NCI-H345 (cell line): ENCODE measurements around the gene TANC1.
A peak's percentile ranks its signal among the peaks of the same experiment; 100 is the strongest.
"Not testable (repeated sequence)": the region's sequence is repeated elsewhere in the genome, so short reads cannot be mapped to it uniquely, and the experiment has no call there.

Experiments
- DNase-seq: peaks from one replicate; lab custom pipeline; 2025; lab: John Stamatoyannopoulos, UW

Gene TANC1

GRCh38 chr2:159089543-159089942 lies 121.1 kb downstream of the TANC1 start:
- DNase-seq: no peak

DNA sequence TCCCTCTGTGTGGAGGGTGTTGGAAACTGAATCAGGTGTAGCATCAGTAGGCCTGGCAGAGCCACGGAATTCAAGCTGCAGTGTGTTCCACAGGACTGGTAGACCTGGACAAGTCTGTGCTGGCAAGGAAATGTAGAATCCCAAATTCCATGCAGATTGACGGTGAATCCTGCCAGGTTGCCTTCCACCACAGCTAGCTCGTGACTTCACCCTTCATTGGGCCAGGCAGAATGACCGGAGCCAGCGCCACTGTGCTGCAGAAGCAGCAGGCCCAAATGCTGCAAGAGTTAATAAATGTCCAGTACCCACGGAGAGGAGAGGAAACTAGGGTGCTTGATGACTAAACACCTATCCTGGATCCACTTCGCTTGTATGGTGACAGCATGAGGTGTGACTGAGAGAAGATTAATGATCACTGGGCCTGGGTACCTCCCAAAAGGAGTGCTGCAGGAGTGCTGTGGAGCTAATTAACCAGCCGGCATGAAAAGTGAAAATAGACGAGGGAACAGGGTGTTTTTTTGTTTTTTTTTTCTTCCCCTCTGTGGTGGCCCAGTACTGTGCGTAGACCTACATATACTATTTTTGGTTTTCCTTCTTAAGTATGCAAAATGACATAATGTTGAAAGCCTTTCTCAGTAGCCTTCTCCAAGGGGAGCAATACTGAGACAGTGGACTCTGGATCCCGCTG lies 122.2 kb downstream of the TANC1 start:
- DNase-seq: no peak

DNA sequence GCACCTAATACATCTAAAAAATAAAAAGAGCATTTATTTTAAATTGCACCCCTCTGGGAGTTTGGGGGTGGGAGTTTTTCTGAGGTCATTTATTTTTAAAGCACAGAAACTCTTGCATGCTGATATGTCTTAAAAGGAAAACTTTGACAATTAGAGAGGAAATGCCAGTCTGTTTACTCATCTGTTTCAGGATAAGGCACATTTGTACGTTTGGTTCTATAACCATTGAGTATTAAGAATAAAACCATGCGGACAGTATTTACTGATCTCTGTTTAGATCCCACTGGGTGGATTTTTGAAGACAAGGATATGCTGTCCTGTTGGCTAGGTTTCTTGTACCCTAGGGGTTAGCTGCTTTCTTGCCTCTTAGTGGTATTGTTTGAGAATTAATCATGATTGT lies 122.9 kb downstream of the TANC1 start:
- DNase-seq: no peak

- no peak for DNase-seq
These were observed 123.5 kb downstream of the TANC1 start for GRCh38 chr2:159091976-159092375.

DNA sequence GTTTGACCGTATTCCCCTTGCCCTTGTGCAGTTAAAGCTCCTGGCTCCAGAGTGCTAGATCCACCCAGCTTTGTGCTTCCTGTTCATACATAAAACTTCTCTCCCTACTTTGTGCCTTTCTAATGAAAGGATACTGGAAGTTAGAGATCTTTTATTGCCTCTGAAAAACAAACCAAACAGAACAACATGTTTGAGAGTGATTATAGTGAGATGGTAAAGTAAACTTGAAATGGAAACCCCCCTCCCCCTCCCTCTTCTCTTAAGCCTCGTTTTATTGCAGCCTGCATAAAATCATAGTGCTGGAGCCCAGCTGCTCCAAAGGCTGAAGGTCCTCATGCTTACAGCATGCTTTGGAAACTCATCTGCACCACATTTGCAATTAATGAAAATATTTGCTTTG lies 125.1 kb downstream of the TANC1 start:
- DNase-seq: peak; percentile 50

GRCh38 chr2:159094173-159094737 lies 125.8 kb downstream of the TANC1 start:
- no peak for DNase-seq

GRCh38 chr2:159095813-159096212 lies 127.4 kb downstream of the TANC1 start:
- DNase-seq: no peak

- DNase-seq: not testable (repeated sequence)
These were observed 127.9 kb downstream of the TANC1 start for GRCh38 chr2:159096302-159096855.

GRCh38 chr2:159096901-159097300 lies 128.5 kb downstream of the TANC1 start:
- no peak for DNase-seq

- peak; percentile 24 for DNase-seq
These were observed 129.9 kb downstream of the TANC1 start for GRCh38 chr2:159098361-159098760.

DNA sequence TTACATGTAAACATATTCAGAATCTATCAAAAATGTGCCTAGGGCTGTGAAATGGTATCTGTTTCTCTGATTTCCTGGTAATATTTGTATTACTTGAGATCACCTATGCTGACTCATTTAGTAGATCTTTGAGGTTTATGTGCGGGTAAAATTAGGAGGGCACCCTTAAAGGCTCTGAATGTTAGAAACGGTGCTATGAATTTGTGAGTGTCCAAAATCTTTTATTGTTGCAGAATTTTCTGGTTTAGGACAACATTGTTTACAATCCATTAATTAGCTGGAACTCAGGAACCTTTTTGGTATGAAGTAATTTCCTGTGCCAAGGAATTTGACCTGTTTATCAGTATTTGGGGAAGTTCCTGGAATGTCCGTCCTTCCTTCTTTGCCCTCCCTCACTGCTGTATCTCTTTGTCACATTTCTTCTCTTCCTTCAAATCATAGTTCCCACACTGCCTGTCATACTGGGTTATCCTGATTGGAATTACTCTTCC lies 130.5 kb downstream of the TANC1 start:
- no peak for DNase-seq

DNA sequence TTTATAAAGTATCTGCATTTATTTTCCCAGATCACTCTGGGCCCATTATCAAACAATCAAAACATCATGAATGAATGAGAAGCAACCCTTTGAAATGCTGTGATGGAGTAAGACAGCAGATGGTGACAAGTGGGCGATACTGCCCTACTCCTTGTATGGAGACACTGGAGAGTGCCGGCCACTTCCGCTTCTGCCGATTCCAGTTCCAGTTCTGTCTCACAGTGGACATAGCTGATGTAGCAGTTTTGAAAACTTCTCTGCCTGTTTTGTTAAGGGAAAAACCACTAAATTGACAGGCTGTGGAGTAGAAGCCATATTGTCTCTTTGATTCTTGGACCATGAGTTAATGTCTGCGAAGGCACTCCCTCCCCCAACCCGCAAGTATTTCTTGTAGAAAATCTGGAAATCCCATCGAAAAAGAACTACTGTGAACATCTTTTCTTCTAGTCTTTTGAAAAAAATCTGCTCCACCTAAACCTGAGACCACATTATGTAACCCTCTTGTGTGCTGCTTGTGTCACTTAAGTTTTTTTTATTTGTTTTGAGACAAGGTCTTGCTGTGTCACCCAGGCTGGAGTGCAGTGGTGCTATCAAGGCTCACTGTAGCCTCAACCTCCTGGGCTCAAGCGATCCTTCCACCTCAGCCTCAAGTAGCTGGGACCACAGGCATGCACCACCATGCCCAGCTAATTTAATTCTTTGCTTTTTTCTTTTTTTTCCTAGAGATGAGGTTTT lies 133.5 kb downstream of the TANC1 start:
- DNase-seq: no peak

- no peak for DNase-seq
These were observed 135.0 kb downstream of the TANC1 start for GRCh38 chr2:159103411-159103810.

DNA sequence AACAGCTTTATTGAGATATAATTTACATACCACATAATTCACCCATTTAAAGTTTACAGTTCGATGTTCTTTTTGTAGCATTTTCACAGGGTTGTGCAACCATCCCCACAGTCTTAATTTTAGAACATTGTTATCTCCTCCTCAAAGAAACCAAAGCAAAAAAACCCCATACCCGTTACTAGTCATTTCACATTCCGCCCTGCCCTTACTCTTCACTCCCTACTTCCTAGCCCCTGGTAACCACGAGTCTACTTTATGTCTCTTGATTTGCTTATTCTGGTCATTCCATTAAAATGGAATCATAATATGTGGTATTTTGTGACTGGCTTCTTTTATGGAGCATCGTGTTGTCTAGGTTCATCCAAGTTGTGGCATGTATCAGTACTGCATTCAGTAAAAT lies 137.7 kb downstream of the TANC1 start:
- no peak for DNase-seq

DNA sequence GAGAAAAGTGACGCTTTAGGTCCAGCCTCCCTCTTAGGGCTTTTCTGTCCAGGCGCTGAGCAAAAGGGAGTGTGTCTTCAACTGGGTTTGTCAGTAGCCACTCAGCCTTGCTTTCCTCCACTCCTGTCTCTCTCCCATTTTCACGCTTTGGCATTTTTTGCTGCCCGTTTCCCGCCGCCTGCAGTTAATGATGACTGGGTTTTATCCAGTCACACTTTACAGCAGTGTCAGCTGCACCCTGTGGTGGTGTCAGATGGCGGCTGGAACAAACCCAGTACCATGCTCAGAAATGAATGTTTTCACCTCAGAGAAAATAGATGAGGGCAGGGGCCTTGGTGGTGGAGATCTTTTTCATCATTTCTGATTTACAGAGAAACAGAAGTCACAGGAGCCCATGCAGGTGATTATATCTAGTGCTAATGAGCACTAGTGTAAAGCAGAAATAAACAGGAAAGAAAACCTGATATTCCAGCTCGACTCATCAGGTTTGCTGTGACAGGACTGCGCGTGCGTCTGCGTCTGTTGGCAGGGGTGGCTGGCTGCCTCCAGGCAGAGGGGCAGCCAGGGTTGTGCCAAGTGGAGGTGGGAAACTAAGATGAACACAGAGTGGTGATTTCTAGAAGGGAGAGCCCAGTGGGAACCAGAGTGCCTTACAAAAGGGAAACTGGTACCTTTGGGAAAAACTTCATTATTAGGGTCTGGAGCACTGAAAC lies 139.9 kb downstream of the TANC1 start:
- DNase-seq: no peak

GRCh38 chr2:159109517-159109916 lies 141.1 kb downstream of the TANC1 start:
- no peak for DNase-seq

DNA sequence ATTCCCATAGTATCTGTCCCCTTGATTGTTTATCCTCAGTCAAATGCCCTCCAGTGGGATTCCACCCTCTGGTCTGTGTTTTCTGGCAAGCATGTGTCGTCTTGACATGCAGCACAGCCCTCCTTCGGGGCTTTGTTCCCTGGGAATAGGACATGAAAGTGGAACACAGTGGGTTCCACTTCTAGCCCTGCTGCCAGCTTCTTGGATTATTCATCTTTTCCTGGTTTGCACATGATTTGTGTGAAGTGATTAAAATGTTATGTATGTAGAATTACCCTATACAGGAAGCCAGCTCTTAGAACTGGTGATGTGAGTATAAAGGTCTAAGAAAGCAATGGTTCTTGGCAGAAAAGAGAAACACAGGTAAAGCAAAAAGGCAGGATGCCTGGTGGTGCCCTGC lies 142.3 kb downstream of the TANC1 start:
- no peak for DNase-seq

DNA sequence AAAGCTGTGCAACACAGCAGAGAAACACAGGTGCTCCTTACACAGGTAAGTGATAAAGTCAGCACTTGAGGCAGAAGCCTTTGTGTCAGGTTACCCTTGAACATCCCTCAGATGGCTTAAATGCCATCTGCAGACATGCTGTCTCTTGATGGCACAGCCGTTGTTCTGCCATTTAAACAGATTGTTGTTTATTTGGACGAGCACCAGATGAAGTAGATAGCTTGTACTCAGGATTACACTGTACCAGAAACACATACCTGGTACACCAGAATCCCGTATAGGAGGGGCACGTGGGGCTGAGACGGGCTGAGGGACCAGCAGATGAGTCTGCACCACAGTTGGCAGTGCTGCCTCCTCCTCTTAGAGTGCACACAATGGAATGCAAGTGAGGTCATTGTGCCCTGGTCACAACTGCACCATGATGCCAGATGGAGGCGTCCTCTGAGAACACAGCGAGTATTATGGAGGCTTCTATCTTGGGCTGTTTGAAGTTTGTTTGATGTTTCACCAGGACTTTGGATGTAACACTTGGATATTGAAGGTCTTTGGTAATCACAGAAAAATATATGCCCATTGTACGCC lies 143.0 kb downstream of the TANC1 start:
- DNase-seq: peak; percentile 53

- peak; percentile 39 for DNase-seq
These were observed 146.4 kb downstream of the TANC1 start for GRCh38 chr2:159114835-159115234.

- no peak for DNase-seq
These were observed 148.5 kb downstream of the TANC1 start for GRCh38 chr2:159116922-159117321.

DNA sequence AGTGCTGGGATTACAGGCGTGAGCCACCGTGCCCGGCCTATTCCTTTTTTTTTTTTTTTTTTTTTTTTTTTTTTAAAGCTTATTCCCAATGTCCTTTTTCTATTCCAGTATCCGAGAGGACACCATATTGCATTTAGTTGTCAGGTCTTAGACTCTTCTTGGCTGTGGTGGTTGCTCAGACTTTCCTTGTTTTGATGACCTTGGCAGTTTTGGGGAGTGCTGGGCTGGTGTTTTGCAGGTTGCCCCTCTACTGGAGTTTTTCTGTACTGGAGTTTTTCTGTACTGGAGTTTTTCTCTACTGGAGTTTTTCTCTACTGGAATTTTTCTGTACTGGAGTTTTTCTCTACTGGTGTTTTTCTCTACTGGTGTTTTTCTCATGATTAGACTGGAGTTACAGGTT lies 149.2 kb downstream of the TANC1 start:
- DNase-seq: no peak
